HG02852 (cell line): ENCODE measurements around the gene MCCD1.
"Not testable (repeated sequence)": the region's sequence is repeated elsewhere in the genome, so short reads cannot be mapped to it uniquely, and the experiment has no call there.

ENCODE experiments used
- ATAC-seq: cut with Tn5 transposase; IDR thresholded peaks from one replicate; pipeline ENCODE4 v1.9.1; 2021; ENCODE audit warnings: mild to moderate bottlenecking, moderate library complexity; ENCODE audit not compliant: unreplicated experiment

MCCD1 gene

GRCh38 chr6:31528821-31529328 lies at the start of gene MCCD1:
Gene MCCD1 (plus strand): TSS chr6:31528962. CDS start chr6:31529015, 53 bp downstream.
- no peak for ATAC-seq

- no peak for ATAC-seq
Observed at GRCh38 chr6:31479151-31479932, 49.4 kb upstream of the MCCD1 start.

GRCh38 chr6:31479933-31480535 lies 48.7 kb upstream of the MCCD1 start:
- ATAC-seq = no peak

GRCh38 chr6:31480574-31480973 lies 48.2 kb upstream of the MCCD1 start:
- ATAC-seq = no peak

- no peak for ATAC-seq
Observed at GRCh38 chr6:31483392-31483791, 45.4 kb upstream of the MCCD1 start.

- no peak for ATAC-seq
Observed at GRCh38 chr6:31485055-31485454, 43.7 kb upstream of the MCCD1 start.

- ATAC-seq = not testable (repeated sequence)
Observed at GRCh38 chr6:31486065-31486837, 42.5 kb upstream of the MCCD1 start.

GRCh38 chr6:31487674-31488073 lies 41.1 kb upstream of the MCCD1 start:
- ATAC-seq = not testable (repeated sequence)

- no peak for ATAC-seq
Observed at GRCh38 chr6:31489086-31489485, 39.7 kb upstream of the MCCD1 start.

- ATAC-seq = no peak
Observed at GRCh38 chr6:31490115-31490873, 38.5 kb upstream of the MCCD1 start.

- not testable (repeated sequence) for ATAC-seq
Observed at GRCh38 chr6:31493550-31493874, 35.2 kb upstream of the MCCD1 start.

GRCh38 chr6:31493875-31494694 lies 34.7 kb upstream of the MCCD1 start:
- ATAC-seq = peak; percentile 40

- ATAC-seq = no peak
Observed at GRCh38 chr6:31495580-31495979, 33.2 kb upstream of the MCCD1 start.

GRCh38 chr6:31496826-31497225 lies 31.9 kb upstream of the MCCD1 start:
- ATAC-seq = not testable (repeated sequence)

- ATAC-seq = peak; percentile 60
Observed at GRCh38 chr6:31497531-31498476, 31.0 kb upstream of the MCCD1 start, which contains the start of gene MICB. Gene MICB (plus strand): TSS chr6:31498145. CDS start chr6:31498194, 49 bp downstream.

- no peak for ATAC-seq
Observed at GRCh38 chr6:31498748-31499147, 30.0 kb upstream of the MCCD1 start.

- not testable (repeated sequence) for ATAC-seq
Observed at GRCh38 chr6:31499648-31500047, 29.1 kb upstream of the MCCD1 start.

GRCh38 chr6:31502586-31502985 lies 26.2 kb upstream of the MCCD1 start:
- ATAC-seq = no peak

- not testable (repeated sequence) for ATAC-seq
Observed at GRCh38 chr6:31509036-31509435, 19.7 kb upstream of the MCCD1 start.
